TTC549 (cell line): ENCODE results near the gene SYT17.

ENCODE experiments used
- FAIRE-seq: peaks from 2 replicates; lab custom pipeline; 2012; peaks lifted over from hg19 to GRCh38; lab: Jason Lieb, UNC

Gene SYT17

GRCh38 chr16:19304750-19305149, 136.7 kb downstream of the SYT17 start:
- FAIRE-seq: no peak

GRCh38 chr16:19305443-19305842, 137.4 kb downstream of the SYT17 start:
- no peak for FAIRE-seq

- FAIRE-seq: no peak
Measured at GRCh38 chr16:19307587-19308241, 139.7 kb downstream of the SYT17 start.

- no peak for FAIRE-seq
Measured at GRCh38 chr16:19308392-19308791, 140.4 kb downstream of the SYT17 start.

GRCh38 chr16:19309178-19309577, 141.1 kb downstream of the SYT17 start:
- FAIRE-seq: no peak

- no peak for FAIRE-seq
Measured at GRCh38 chr16:19314718-19315425, 146.8 kb downstream of the SYT17 start.

- FAIRE-seq: no peak
Measured at GRCh38 chr16:19315889-19316433, 147.9 kb downstream of the SYT17 start.

- FAIRE-seq: no peak
Measured at GRCh38 chr16:19316846-19317245, 148.8 kb downstream of the SYT17 start.
